HG02852 (cell line): ENCODE measurements around the gene ZMYND10.
"Not testable (repeated sequence)": the region's sequence is repeated elsewhere in the genome, so short reads cannot be mapped to it uniquely, and the experiment has no call there.

Source experiments
- ATAC-seq: cut with Tn5 transposase; IDR thresholded peaks from one replicate; pipeline ENCODE4 v1.9.1; 2021; ENCODE audit warnings: mild to moderate bottlenecking, moderate library complexity; ENCODE audit not compliant: unreplicated experiment

The ZMYND10 gene

GRCh38 chr3:50312041-50312440 is 33.5 kb downstream of the ZMYND10 start:
- ATAC-seq: not testable (repeated sequence)

DNA sequence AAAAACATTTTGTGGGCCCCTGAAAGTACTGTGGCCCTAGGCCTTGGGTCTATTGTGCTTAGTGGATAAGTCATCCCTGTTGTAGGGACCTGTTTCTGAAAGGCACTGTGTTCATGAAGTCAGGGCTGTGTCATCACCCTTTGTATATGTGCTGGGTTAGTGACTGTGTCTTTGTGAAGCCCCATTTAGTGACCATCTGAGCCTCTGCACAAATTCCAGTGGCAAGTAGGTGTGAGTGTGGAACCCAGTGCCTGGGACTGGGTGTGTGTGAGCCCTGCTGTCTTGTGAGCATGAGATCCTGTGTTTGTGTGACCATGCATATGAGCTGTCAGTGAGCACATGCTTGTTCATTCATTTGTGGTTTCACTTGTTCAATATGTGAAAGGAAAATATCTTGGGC is 40.9 kb downstream of the ZMYND10 start:
- ATAC-seq: no peak

GRCh38 chr3:50303013-50303815 is 42.3 kb downstream of the ZMYND10 start, which contains the start of gene HYAL1:
TSS of gene HYAL1 (minus strand) at chr3:50303574. CDS start at chr3:50302956, 618 bp downstream.
- ATAC-seq: no peak

GRCh38 chr3:50302095-50303012 is 43.2 kb downstream of the ZMYND10 start:
- no peak for ATAC-seq

GRCh38 chr3:50300681-50301254 is 44.8 kb downstream of the ZMYND10 start:
- no peak for ATAC-seq

GRCh38 chr3:50299929-50300680 is 45.4 kb downstream of the ZMYND10 start:
- no peak for ATAC-seq

DNA sequence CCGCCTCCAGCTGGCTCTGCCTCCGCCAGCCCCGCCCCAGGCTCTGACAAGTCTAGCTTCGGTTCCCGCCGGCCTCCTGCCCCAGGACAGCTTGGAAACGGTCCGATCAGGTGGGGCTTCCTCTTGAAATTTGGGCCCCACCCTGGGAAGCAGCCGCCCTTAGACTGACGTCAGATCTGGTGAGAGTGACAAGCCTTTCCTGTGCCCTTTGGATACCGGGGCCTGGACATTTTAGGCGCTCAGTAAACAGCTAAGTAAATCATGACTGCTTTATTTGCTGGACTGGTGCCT is 45.9 kb downstream of the ZMYND10 start:
- no peak for ATAC-seq

- ATAC-seq: peak; percentile 82
Measured at GRCh38 chr3:50298836-50299637, 46.5 kb downstream of the ZMYND10 start, which contains the start of the genes HYAL3 and NAA80. TSS of gene HYAL3 (minus strand) at chr3:50299405. CDS start at chr3:50295602, 3,803 bp downstream. TSS of gene NAA80 (minus strand) at chr3:50299405. CDS start at chr3:50297463, 1,942 bp downstream.

GRCh38 chr3:50297896-50298725 is 47.4 kb downstream of the ZMYND10 start:
- no peak for ATAC-seq

DNA sequence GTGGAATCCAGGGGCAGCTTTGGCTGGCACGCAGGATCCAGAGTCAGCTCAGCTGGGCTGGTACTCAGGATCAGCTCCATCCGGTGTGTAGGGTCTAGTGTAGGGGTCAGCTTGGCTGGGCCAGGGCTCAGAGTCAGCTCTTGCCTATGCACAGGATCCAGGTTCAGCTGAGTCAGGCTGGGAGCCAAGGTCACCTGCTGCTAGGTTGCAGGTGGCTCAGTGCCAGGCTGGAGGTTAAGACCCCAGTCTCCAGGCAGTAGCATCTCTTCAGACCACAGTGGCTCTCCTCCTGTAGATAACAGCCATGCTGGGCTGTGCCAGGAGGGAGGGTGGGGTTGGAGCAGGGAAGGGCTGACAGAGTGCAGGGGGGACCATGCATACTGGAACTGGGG is 48.2 kb downstream of the ZMYND10 start:
- no peak for ATAC-seq

DNA sequence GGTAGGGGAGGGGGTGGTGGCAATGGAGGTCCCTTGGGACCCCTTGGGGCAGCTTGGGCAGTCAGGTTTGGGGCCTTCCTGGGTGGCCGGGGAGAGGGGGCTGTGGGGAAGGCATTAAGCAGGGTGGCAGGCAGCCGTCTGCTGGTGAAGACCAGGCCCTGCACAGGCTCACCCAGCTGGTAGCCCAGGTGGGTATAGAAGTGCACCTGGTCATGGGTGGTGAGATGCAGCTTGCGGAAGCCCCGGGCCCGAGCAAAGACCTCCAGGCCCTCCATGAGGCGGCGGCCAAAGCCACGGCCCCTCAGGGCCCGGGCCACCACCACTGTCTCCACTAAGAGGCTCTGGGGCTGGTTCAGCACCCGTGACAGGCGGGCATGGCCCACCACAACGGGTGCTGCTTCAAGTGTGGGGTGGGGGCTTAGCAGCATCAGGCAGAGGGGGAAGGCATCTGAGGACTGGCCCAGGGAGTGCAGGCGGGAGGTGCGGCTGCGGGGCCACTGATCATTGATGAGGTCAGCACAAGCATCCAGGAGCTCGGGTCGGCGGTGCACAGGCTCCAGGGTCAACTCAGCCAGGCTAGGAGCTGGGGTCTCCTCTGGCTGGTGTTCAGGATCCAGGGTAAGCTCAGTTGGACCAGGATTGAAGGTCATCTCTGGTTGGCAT is 48.7 kb downstream of the ZMYND10 start:
- ATAC-seq: no peak

DNA sequence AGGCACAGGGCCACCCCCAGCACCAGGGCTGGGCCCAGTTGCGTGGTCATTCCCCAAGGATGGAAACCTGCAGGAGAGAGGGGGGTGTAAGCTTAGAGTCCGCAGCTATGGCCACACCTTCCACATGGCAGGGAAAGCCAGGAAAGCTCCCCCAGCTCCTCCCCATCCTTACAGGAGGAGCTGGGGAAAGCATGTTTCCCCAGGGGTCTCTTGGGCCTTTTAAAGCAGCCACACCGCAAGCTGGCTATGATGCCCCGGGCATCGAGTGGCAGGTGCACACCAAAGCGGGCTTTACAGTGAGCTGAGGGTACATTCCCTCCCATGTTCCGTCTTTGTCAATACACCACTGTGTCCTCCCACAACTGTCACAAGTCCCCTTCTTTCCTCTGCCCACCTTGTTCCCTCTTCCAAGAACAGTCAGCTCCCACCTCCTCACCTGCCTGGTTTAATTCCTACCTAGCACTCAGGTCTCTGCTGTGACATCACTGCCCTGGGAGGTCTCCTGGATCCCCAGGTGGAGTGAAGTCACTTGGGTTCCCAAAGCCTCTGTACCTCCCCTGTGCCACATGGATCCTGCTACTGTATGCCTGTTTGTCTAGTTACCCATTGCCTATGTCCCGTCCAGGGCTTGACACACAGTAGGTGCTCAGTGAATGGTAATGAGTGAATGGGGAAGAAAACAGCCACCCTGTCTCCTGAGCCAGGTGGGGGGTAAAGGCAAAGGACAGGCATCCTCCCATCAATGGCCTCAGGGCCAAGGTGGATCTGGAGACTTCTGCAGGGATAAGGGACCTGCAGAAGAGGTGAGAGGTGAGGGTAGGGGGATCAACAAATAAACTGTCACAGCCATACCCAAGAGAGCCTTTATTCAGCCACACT is 49.7 kb downstream of the ZMYND10 start:
- no peak for ATAC-seq

DNA sequence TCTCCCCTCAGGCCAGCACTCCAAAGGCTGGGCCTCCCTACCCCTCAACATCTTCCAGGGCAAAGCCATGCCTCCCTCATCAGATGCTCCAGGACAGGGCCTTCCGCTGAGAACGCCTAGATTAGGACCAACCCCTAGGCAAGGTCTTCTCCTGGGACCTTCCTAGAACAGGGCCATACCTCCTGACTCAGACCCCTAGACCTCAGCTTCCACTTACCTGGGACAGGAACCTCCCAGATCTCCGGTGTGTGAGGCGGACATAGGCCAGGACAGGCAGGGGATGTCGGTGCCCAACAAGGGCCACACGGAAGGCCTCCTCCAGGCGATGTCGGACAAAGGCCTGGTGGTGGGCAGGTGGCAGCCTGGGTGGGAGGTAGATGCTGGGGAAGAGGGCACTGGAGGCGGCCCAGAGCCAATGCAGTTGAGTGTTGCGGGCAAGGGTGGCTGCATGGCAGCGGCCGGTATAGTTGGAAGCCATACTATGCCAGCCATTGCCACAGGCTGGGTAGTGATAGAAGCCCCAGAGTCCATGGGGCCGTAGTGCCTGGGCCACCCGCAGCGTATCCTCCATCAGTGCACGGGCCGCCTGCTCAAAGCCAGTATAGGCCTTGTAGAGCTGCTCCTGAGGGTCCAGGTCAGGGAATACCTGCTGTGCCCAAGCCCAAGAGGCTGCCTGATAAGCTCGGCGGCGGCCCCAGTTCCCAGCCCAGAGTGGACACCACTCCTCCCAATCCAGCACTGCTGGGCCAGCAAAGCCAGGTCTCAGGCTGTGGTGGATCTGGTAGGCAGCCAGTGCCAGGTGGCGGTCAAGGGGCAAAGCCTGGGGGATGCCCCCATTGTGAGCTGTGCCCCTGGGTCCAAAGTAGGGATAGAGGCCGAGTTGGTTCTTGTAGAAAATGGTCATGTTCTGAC is 50.8 kb downstream of the ZMYND10 start:
- no peak for ATAC-seq

- ATAC-seq: no peak
Measured at GRCh38 chr3:50294089-50294488, 51.4 kb downstream of the ZMYND10 start.

GRCh38 chr3:50293079-50293801 is 52.3 kb downstream of the ZMYND10 start:
- no peak for ATAC-seq
